ENCODE measurements around the gene LPP. TPM values are rescaled to one million over a fixed set of nuclear protein-coding genes. Genes with fewer than 3 reads are reported as not detected.

The LPP gene
- total and polyA plus RNA-seq, 2 donors (not counting 1 experiment from before 2014, with no cell fraction given): 7.6 to 81.7 TPM

DNA sequence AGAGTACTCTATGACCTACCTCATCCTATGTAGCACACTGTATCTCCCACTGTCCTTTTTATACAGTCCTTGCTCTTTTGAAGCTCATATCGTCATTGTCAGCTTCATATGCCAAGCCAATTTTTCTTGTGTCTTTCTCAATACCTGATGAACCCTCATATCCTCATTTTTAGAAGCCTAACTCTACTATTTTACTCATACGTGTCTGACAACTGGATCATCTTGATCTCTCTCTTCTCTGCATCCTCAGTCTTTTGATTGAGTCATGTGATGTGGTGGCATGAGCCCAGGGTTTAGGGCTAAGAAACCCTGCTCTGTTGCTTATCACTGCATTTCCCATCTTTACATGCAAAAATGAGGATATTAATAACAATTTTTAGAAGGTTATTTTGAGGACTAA is 352.0 kb downstream of the LPP start:
- DNase-seq (no peak), ATAC-seq (ENCODE audit: low read depth) (no peak)
- no peaks in the 10 kb centered on the region for H3K27me3 Mint-ChIP-seq

DNA sequence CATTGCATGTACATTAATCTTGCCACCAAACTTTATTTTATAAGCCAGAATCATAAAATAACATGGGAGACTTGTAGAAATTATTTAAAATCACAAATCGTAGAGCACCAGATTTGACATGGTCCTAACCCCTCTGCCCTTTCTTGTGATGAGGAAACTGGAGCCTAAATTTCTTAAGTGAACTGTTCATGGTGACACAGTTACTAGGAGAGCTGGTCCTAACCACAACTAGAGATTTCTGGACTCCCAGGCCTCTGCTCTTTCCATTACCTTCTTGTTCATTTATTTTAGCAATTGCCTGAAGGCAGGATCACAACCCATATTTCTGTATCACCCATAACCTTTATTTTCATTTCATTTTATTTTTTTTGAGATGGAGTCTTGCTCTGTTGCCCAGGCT is 352.5 kb downstream of the LPP start:
- Mint-ChIP-seq H3K4me1 (peaks cover 28% of the 10 kb centered on the region), H3K9me3 (ENCODE audit: insufficient read depth) (peaks cover 12% of the 10 kb centered on the region), H3K27ac (no peak overlapping the region), H3K4me3 (no peak overlapping the region), H3K27me3 (no peaks in the 10 kb centered on the region)
- H3K4me1 ChIP-seq (ENCODE audit: control insufficient read depth in 2 of 2, insufficient read depth in 2 of 2, low read length in 2 of 2): peaks cover 14% of the 10 kb centered on the region in 2 donors
- intact Hi-C loops (cut with micrococcal nuclease): no loop called here
- no peak overlapping the region for H2AFZ ChIP-seq (ENCODE audit: insufficient read depth, low read depth, low read length, poor library complexity, severe bottlenecking)
- ChIA-PET POLR2A (no interaction called here), CTCF (interaction anchor here (0.7 to 3.7 kb wide), 4 partner anchors 84 to 766 kb away, joined by 3 to 15 read pairs (median 4); no protein-coding TSS in a partner anchor)
- peaks cover 0 to 1% of the 10 kb centered on the region in 2 experiments for H3K36me3 ChIP-seq (replicated peaks in 1 of 2; ENCODE audit: control extremely low read depth in 1 of 2, control insufficient read depth in 1 of 2, extremely low read depth in 1 of 2, insufficient read depth in 2 of 2, low read length in 1 of 2)
- no peak overlapping the region for H3K9ac ChIP-seq (ENCODE audit: low read length)
- no CpG with 5 or more reads among the region's 1 CpG for WGBS (ENCODE audit: insufficient coverage)
- H3K9me3 ChIP-seq (ENCODE audit: control extremely low read depth in 1 of 3, control insufficient read depth in 2 of 3, insufficient read depth in 1 of 3, low read length in 2 of 3): peaks cover 6 to 30% (median 13%) of the 10 kb centered on the region in 3 donors
- H3K79me2 ChIP-seq (ENCODE audit: control insufficient read depth, insufficient read depth, low read length): peaks cover 3% of the 10 kb centered on the region
- H3K27ac ChIP-seq (ENCODE audit: low read length in 2 of 2): no peak overlapping the region
- ATAC-seq (ENCODE audit: low read depth) (no peak), DNase-seq (no peak)
- H3K4me2 ChIP-seq (replicated peaks; ENCODE audit: low read depth, low read length, poor library complexity, severe bottlenecking): no peak overlapping the region
- no peak for TF ChIP-seq EZH2 (IDR thresholded peaks at IDR 0.05; ENCODE audit: borderline replicate concordance, insufficient read depth, low read depth, low read length, poor library complexity, severe bottlenecking)
- no peak overlapping the region for H3K4me3 ChIP-seq (ENCODE audit: control extremely low read depth in 1 of 5, extremely low read depth in 1 of 5, insufficient read depth in 1 of 5, low read depth in 2 of 5, low read length in 4 of 5)
- no peaks in the 10 kb centered on the region for H3K27me3 ChIP-seq (replicated peaks in 1 of 4; ENCODE audit: control extremely low read depth in 1 of 4, control insufficient read depth in 3 of 4, insufficient read depth in 4 of 4, low read length in 3 of 4)
- H4K20me1 ChIP-seq (ENCODE audit: control insufficient read depth, insufficient read depth, low read length, poor library complexity, severe bottlenecking): no peaks in the 10 kb centered on the region

More for the DNA sequence above, 352.0 kb downstream of the LPP start:
- Histone ChIP-seq H3K9me3 (ENCODE audit: control extremely low read depth in 1 of 3, control insufficient read depth in 2 of 3, insufficient read depth in 1 of 3, low read length in 2 of 3) (peaks cover 8 to 30% (median 13%) of the 10 kb centered on the region in 3 donors), H3K79me2 (ENCODE audit: control insufficient read depth, insufficient read depth, low read length) (peaks cover 3% of the 10 kb centered on the region), H3K4me2 (replicated peaks; ENCODE audit: low read depth, low read length, poor library complexity, severe bottlenecking) (no peak overlapping the region), H3K36me3 (replicated peaks in 1 of 2; ENCODE audit: control extremely low read depth in 1 of 2, control insufficient read depth in 1 of 2, extremely low read depth in 1 of 2, insufficient read depth in 2 of 2, low read length in 1 of 2) (peaks cover 0 to 1% of the 10 kb centered on the region in 2 experiments), H3K9ac (ENCODE audit: low read length) (no peak overlapping the region), H3K4me3 (ENCODE audit: control extremely low read depth in 1 of 5, extremely low read depth in 1 of 5, insufficient read depth in 1 of 5, low read depth in 2 of 5, low read length in 4 of 5) (no peak overlapping the region), H2AFZ (ENCODE audit: insufficient read depth, low read depth, low read length, poor library complexity, severe bottlenecking) (no peak overlapping the region), H3K27ac (ENCODE audit: low read length in 2 of 2) (no peak overlapping the region), H4K20me1 (ENCODE audit: control insufficient read depth, insufficient read depth, low read length, poor library complexity, severe bottlenecking) (no peaks in the 10 kb centered on the region), H3K27me3 (replicated peaks in 1 of 4; ENCODE audit: control extremely low read depth in 1 of 4, control insufficient read depth in 3 of 4, insufficient read depth in 4 of 4, low read length in 3 of 4) (no peaks in the 10 kb centered on the region), H3K4me1 (ENCODE audit: control insufficient read depth in 2 of 2, insufficient read depth in 2 of 2, low read length in 2 of 2) (peaks cover 14% of the 10 kb centered on the region in 2 donors)
- ChIA-PET POLR2A (no interaction called here), CTCF (no interaction called here)
- Mint-ChIP-seq H3K9me3 (ENCODE audit: insufficient read depth) (peaks cover 12% of the 10 kb centered on the region), H3K4me3 (no peak overlapping the region), H3K27ac (no peak overlapping the region), H3K4me1 (peaks cover 28% of the 10 kb centered on the region)
- 100% methylated on average over 1 of the region's 2 CpGs for WGBS (ENCODE audit: insufficient coverage)
- intact Hi-C loops (cut with micrococcal nuclease): no loop called here
- TF ChIP-seq, protein P1, sequence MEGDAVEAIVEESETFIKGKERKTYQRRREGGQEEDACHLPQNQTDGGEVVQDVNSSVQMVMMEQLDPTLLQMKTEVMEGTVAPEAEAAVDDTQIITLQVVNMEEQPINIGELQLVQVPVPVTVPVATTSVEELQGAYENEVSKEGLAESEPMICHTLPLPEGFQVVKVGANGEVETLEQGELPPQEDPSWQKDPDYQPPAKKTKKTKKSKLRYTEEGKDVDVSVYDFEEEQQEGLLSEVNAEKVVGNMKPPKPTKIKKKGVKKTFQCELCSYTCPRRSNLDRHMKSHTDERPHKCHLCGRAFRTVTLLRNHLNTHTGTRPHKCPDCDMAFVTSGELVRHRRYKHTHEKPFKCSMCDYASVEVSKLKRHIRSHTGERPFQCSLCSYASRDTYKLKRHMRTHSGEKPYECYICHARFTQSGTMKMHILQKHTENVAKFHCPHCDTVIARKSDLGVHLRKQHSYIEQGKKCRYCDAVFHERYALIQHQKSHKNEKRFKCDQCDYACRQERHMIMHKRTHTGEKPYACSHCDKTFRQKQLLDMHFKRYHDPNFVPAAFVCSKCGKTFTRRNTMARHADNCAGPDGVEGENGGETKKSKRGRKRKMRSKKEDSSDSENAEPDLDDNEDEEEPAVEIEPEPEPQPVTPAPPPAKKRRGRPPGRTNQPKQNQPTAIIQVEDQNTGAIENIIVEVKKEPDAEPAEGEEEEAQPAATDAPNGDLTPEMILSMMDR (IDR thresholded peaks at IDR 0.05): no peak
- TF ChIP-seq EZH2 (IDR thresholded peaks at IDR 0.05; ENCODE audit: borderline replicate concordance, insufficient read depth, low read depth, low read length, poor library complexity, severe bottlenecking): no peak
